Caco-2 (cell line): ENCODE results near the gene ATE1. TPM values are rescaled to one million over a fixed set of nuclear protein-coding genes. Genes with fewer than 3 reads are reported as not detected.

ENCODE experiments used
- BruUV-seq: library from RNA; stranded (reverse); fragments of 400-500 nt; replicated peaks from 2 replicates; lab custom pipeline; 2021; lab: Mats Ljungman, UMichigan
- CTCF ChIA-PET: fragments of 300-600 bp; sonication (Branson Sonifier 250); formaldehyde crosslinking; loops from one replicate; lab custom pipeline; 2022; ENCODE audit warnings: antibody characterized with exemption; lab: Charles Lee
- POLR2A ChIA-PET: fragments of 300-600 bp; sonication (Branson Sonifier 250); formaldehyde crosslinking; loops from one replicate; lab custom pipeline; 2022; ENCODE audit warnings: antibody characterized with exemption; lab: Charles Lee
- DNase-seq, 2 experiments: peaks; one replicate each; pipeline versions ENCODE4 v3.0.0 to v3.0.0-alpha.2; 2020 to 2022
- H3K27me3 ChIP-seq: replicated peaks from 2 replicates; pipeline ENCODE4 v1.6.0; 2011; ENCODE audit warnings: low read length; ENCODE audit not compliant: control insufficient read depth, insufficient read depth
- H3K36me3 ChIP-seq: 2 replicates; pipeline ENCODE4 v1.5.1; 2011; ENCODE audit warnings: low read length; ENCODE audit not compliant: control insufficient read depth, insufficient read depth
- H3K4me1 ChIP-seq: fragments of 250-450 bp; sonication (Bioruptor Pico); 2 replicates; pipeline ENCODE4 v1.5.1; 2020; ENCODE audit warnings: mild to moderate bottlenecking
- H3K4me3 ChIP-seq: 2 replicates; pipeline ENCODE4 v1.5.1; 2011; ENCODE audit warnings: low read depth, mild to moderate bottlenecking, control low read depth, low read length
- H3K9me3 ChIP-seq: fragments of 250-450 bp; sonication (Bioruptor Pico); 2 replicates; pipeline ENCODE4 v1.5.1; 2020; ENCODE audit warnings: mild to moderate bottlenecking, moderate library complexity
- H3K27ac Mint-ChIP-seq: one replicate; pipeline ENCODE4 v1.8.0; 2022; ENCODE audit warnings: mixed read lengths; ENCODE audit not compliant: unreplicated experiment
- H3K27me3 Mint-ChIP-seq: one replicate; pipeline ENCODE4 v1.8.0; 2022; ENCODE audit warnings: mixed read lengths; ENCODE audit not compliant: insufficient read depth, unreplicated experiment
- H3K36me3 Mint-ChIP-seq: one replicate; pipeline ENCODE4 v1.8.0; 2022; ENCODE audit warnings: mild to moderate bottlenecking, mixed read lengths; ENCODE audit not compliant: insufficient read depth, unreplicated experiment
- H3K4me1 Mint-ChIP-seq: one replicate; pipeline ENCODE4 v1.8.0; 2022; ENCODE audit warnings: low read depth, mixed read lengths; ENCODE audit not compliant: unreplicated experiment
- H3K4me3 Mint-ChIP-seq: one replicate; pipeline ENCODE4 v1.8.0; 2022; ENCODE audit warnings: mild to moderate bottlenecking, moderate library complexity, mixed read lengths; ENCODE audit not compliant: unreplicated experiment
- H3K9me3 Mint-ChIP-seq: one replicate; pipeline ENCODE4 v1.8.0; 2022; ENCODE audit warnings: mixed read lengths; ENCODE audit not compliant: unreplicated experiment
- CTCF ChIP-seq, 2 experiments: fragments of 200-600 bp in 1 of 2; IDR thresholded peaks; 1 replicate in 1 of 2; 2 replicates in 1 of 2; pipeline versions ENCODE4 v1.5.1 to v1.8.0; 2011 to 2022; ENCODE audit warnings: antibody characterized with exemption in 1 of 2, control low read depth in 1 of 2, inconsistent platforms in 1 of 2, low read depth in 1 of 2, low read length in 1 of 2, mild to moderate bottlenecking in 1 of 2, moderate library complexity in 1 of 2; ENCODE audit not compliant: insufficient read depth in 1 of 2, severe bottlenecking in 1 of 2, unreplicated experiment in 1 of 2
- intact Hi-C: fragments of 100-400 bp; cut with micrococcal nuclease; formaldehyde crosslinking; loops from one replicate; pipeline ENCODE4 v1.10.0; 2022; ENCODE audit not compliant: unreplicated experiment
- total RNA-seq: library from RNA; stranded (reverse); gene quantifications from 2 replicates; pipeline ENCODE4 v1.2.3, GENCODE V29; 2022

ATE1 gene
- total RNA-seq, 1 experiment from 2014 or later = 75.2 TPM

GRCh38 chr10:121853950-121854349, 73.9 kb downstream of the ATE1 start:
- no peak for TF ChIP-seq CTCF (IDR thresholded peaks at IDR 0.05; ENCODE audit: insufficient read depth in 1 of 2, low read depth in 1 of 2, low read length in 1 of 2, severe bottlenecking in 1 of 2, unreplicated experiment in 1 of 2)
- H3K36me3 Mint-ChIP-seq = peaks cover 61% of the 10 kb centered on the region
- H3K4me3 Mint-ChIP-seq = no peak overlapping the region
- H3K4me1 Mint-ChIP-seq = no peaks in the 10 kb centered on the region
- intact Hi-C loops = no loop called here
- H3K27me3 Mint-ChIP-seq = no peaks in the 10 kb centered on the region
- DNase-seq = no peak
- Histone ChIP-seq H3K4me3 (no peak overlapping the region), H3K4me1 (peaks cover 6% of the 10 kb centered on the region), H3K36me3 (peaks cover 4% of the 10 kb centered on the region; the same call in 1 of the 2 replicates), H3K27me3 (no peaks in the 10 kb centered on the region), H3K9me3 (peaks cover 15% of the 10 kb centered on the region)
- CTCF ChIA-PET = interaction anchor here (0.6 kb wide), 1 partner anchor 470 kb away, joined by 3 read pairs; no protein-coding TSS in a partner anchor
- H3K9me3 Mint-ChIP-seq = peaks cover 12% of the 10 kb centered on the region
- POLR2A ChIA-PET = no interaction called here
- BruUV-seq = no TSS peak
- H3K27ac Mint-ChIP-seq = no peak overlapping the region

- Histone ChIP-seq H3K36me3 (0 out of 2 replicates have a peak, but pooled peaks cover 2% of the 10 kb centered on the region), H3K4me1 (peaks cover 6% of the 10 kb centered on the region), H3K27me3 (no peaks in the 10 kb centered on the region), H3K4me3 (no peak overlapping the region), H3K9me3 (peaks cover 15% of the 10 kb centered on the region)
- ChIA-PET CTCF (no interaction called here), POLR2A (no interaction called here)
- no peaks in the 10 kb centered on the region for H3K4me1 Mint-ChIP-seq
- no TSS peak for BruUV-seq
- intact Hi-C loops = no loop called here
- no peak overlapping the region for H3K4me3 Mint-ChIP-seq
- DNase-seq = no peak
- no peaks in the 10 kb centered on the region for H3K27me3 Mint-ChIP-seq
- no peaks in the 10 kb centered on the region for H3K9me3 Mint-ChIP-seq
- no peak for TF ChIP-seq CTCF (IDR thresholded peaks at IDR 0.05; ENCODE audit: insufficient read depth in 1 of 2, low read depth in 1 of 2, low read length in 1 of 2, severe bottlenecking in 1 of 2, unreplicated experiment in 1 of 2)
- H3K36me3 Mint-ChIP-seq = peaks cover 49% of the 10 kb centered on the region
- no peak overlapping the region for H3K27ac Mint-ChIP-seq
These were observed 76.0 kb downstream of the ATE1 start for GRCh38 chr10:121851786-121852185.

- peaks cover 5% of the 10 kb centered on the region; the same call in 1 of the 2 replicates for H3K4me1 ChIP-seq
- no peak overlapping the region for H3K4me3 Mint-ChIP-seq
- no peak overlapping the region for H3K4me3 ChIP-seq
- no peaks in the 10 kb centered on the region for H3K9me3 Mint-ChIP-seq
- CTCF ChIA-PET = interaction anchor here (0.6 kb wide), 1 partner anchor 43 kb away, joined by 3 read pairs; no protein-coding TSS in a partner anchor
- TF ChIP-seq CTCF (IDR thresholded peaks at IDR 0.05; ENCODE audit: insufficient read depth in 1 of 2, low read depth in 1 of 2, low read length in 1 of 2, severe bottlenecking in 1 of 2, unreplicated experiment in 1 of 2) = no peak
- H3K36me3 Mint-ChIP-seq = peaks cover 40% of the 10 kb centered on the region
- no peak for DNase-seq
- intact Hi-C loops = no loop called here
- no peaks in the 10 kb centered on the region for H3K27me3 ChIP-seq
- H3K27me3 Mint-ChIP-seq = no peaks in the 10 kb centered on the region
- H3K9me3 ChIP-seq = no peaks in the 10 kb centered on the region; the same call in 1 of the 2 replicates
- peaks cover 6% of the 10 kb centered on the region for H3K4me1 Mint-ChIP-seq
- BruUV-seq = no TSS peak
- POLR2A ChIA-PET = no interaction called here
- no peak overlapping the region for H3K27ac Mint-ChIP-seq
- peaks cover 2% of the 10 kb centered on the region; the same call in 1 of the 2 replicates for H3K36me3 ChIP-seq
These were observed 79.7 kb downstream of the ATE1 start for GRCh38 chr10:121848082-121848481.
